CD4-positive, alpha-beta T cell treated with Interferon gamma for 1 hour (primary cell): Measurements from ENCODE around the gene KIF5B.
A peak's percentile ranks its signal among the peaks of the same experiment; 100 is the strongest.
"Not testable (repeated sequence)": the region's sequence is repeated elsewhere in the genome, so short reads cannot be mapped to it uniquely, and the experiment has no call there.

ENCODE experiments used
- DNase-seq: peaks from one replicate; pipeline ENCODE4 v3.0.0-alpha.2; 2020

KIF5B gene

GRCh38 chr10:32059472-32059871 lies 3.2 kb upstream of the KIF5B start:
- no peak for DNase-seq

- no peak for DNase-seq
Observed at GRCh38 chr10:32057036-32057372, 779 bp upstream of the KIF5B start.

- peak; percentile 56 for DNase-seq
Observed at GRCh38 chr10:32055478-32056135, 618 bp downstream of the KIF5B start.

- no peak for DNase-seq
Observed at GRCh38 chr10:32054094-32054493, 2.1 kb downstream of the KIF5B start.

GRCh38 chr10:32053392-32053791 lies 2.8 kb downstream of the KIF5B start:
- DNase-seq = not testable (repeated sequence)

- DNase-seq = no peak
Observed at GRCh38 chr10:32051926-32052325, 4.3 kb downstream of the KIF5B start.

GRCh38 chr10:32050177-32050576 lies 6.0 kb downstream of the KIF5B start:
- DNase-seq = no peak

- DNase-seq = no peak
Observed at GRCh38 chr10:32049113-32049512, 7.1 kb downstream of the KIF5B start.

- DNase-seq = no peak
Observed at GRCh38 chr10:32048282-32048681, 7.9 kb downstream of the KIF5B start.

- no peak for DNase-seq
Observed at GRCh38 chr10:32047881-32048280, 8.3 kb downstream of the KIF5B start.

GRCh38 chr10:32046151-32046550 lies 10.1 kb downstream of the KIF5B start:
- no peak for DNase-seq

GRCh38 chr10:32042730-32043129 lies 13.5 kb downstream of the KIF5B start:
- not testable (repeated sequence) for DNase-seq

- DNase-seq = no peak
Observed at GRCh38 chr10:32041290-32042028, 14.8 kb downstream of the KIF5B start.

GRCh38 chr10:32039734-32040133 lies 16.5 kb downstream of the KIF5B start:
- DNase-seq = no peak

GRCh38 chr10:32038777-32039176 lies 17.4 kb downstream of the KIF5B start:
- no peak for DNase-seq

GRCh38 chr10:32036922-32037321 lies 19.3 kb downstream of the KIF5B start:
- no peak for DNase-seq

- DNase-seq = no peak
Observed at GRCh38 chr10:32035038-32035437, 21.2 kb downstream of the KIF5B start.

GRCh38 chr10:32033171-32033570 lies 23.1 kb downstream of the KIF5B start:
- no peak for DNase-seq

GRCh38 chr10:32031920-32032319 lies 24.3 kb downstream of the KIF5B start:
- DNase-seq = no peak

GRCh38 chr10:32031424-32031823 lies 24.8 kb downstream of the KIF5B start:
- no peak for DNase-seq

- DNase-seq = no peak
Observed at GRCh38 chr10:32028710-32029109, 27.5 kb downstream of the KIF5B start.

GRCh38 chr10:32023264-32023663 lies 33.0 kb downstream of the KIF5B start:
- DNase-seq = no peak

- no peak for DNase-seq
Observed at GRCh38 chr10:32017044-32017443, 39.2 kb downstream of the KIF5B start.

- DNase-seq = no peak
Observed at GRCh38 chr10:32015386-32015785, 40.8 kb downstream of the KIF5B start.

- DNase-seq = no peak
Observed at GRCh38 chr10:32007026-32007425, 49.2 kb downstream of the KIF5B start.
